ENCODE results near the gene CAMTA1. TPM values are rescaled to one million over a fixed set of nuclear protein-coding genes. Genes with fewer than 3 reads are reported as not detected.

Gene CAMTA1
- total RNA-seq, 1 donor from 2014 or later = 72.4 TPM

GRCh38 chr1:7232441-7233236, 447.4 kb downstream of the CAMTA1 start:
- intact Hi-C loops (cut with DNase I) = no loop called here
- no peak for ATAC-seq

GRCh38 chr1:7233237-7233540, 447.9 kb downstream of the CAMTA1 start:
- no peak for ATAC-seq
- DNase-seq (ENCODE audit: low spot score) = no peak
- intact Hi-C loops (cut with DNase I) = no loop called here

More at GRCh38 chr1:7232441-7233236, 447.4 kb downstream of the CAMTA1 start:
- no peak for DNase-seq (ENCODE audit: low spot score)

GRCh38 chr1:7233646-7234470, 448.6 kb downstream of the CAMTA1 start:
- ATAC-seq = no peak
- intact Hi-C loops (cut with DNase I) = no loop called here
- DNase-seq (ENCODE audit: low spot score) = no peak

GRCh38 chr1:7234471-7234755, 449.2 kb downstream of the CAMTA1 start:
- ATAC-seq (no peak), DNase-seq (ENCODE audit: low spot score) (no peak)
- intact Hi-C loops (cut with DNase I) = no loop called here

GRCh38 chr1:7235871-7236517, 450.7 kb downstream of the CAMTA1 start:
- no peak for DNase-seq (ENCODE audit: low spot score)
- intact Hi-C loops (cut with DNase I) = no loop called here
- no peak for ATAC-seq

GRCh38 chr1:7236844-7237515, 451.7 kb downstream of the CAMTA1 start:
- DNase-seq (ENCODE audit: low spot score) = no peak
- ATAC-seq = no peak
- intact Hi-C loops (cut with DNase I) = no loop called here

- ATAC-seq (no peak), DNase-seq (ENCODE audit: low spot score) (no peak)
- intact Hi-C loops (cut with DNase I) = no loop called here
Measured at GRCh38 chr1:7247158-7247557, 461.9 kb downstream of the CAMTA1 start.

- ATAC-seq (no peak), DNase-seq (ENCODE audit: low spot score) (no peak)
- intact Hi-C loops (cut with DNase I) = no loop called here
Measured at GRCh38 chr1:7247791-7248548, 462.7 kb downstream of the CAMTA1 start.

GRCh38 chr1:7248549-7249199, 463.4 kb downstream of the CAMTA1 start:
- no peak for DNase-seq (ENCODE audit: low spot score)
- intact Hi-C loops (cut with DNase I) = no loop called here
- no peak for ATAC-seq

GRCh38 chr1:7249516-7249915, 464.3 kb downstream of the CAMTA1 start:
- ATAC-seq = no peak
- DNase-seq (ENCODE audit: low spot score) = no peak
- intact Hi-C loops (cut with DNase I) = no loop called here

- ATAC-seq = no peak
- no peak for DNase-seq (ENCODE audit: low spot score)
- intact Hi-C loops (cut with DNase I) = no loop called here
Measured at GRCh38 chr1:7250176-7250575, 464.9 kb downstream of the CAMTA1 start.

- DNase-seq (ENCODE audit: low spot score) = no peak
- intact Hi-C loops (cut with DNase I) = no loop called here
- no peak for ATAC-seq
Measured at GRCh38 chr1:7250597-7251453, 465.6 kb downstream of the CAMTA1 start.

GRCh38 chr1:7251454-7251800, 466.2 kb downstream of the CAMTA1 start:
- no peak for ATAC-seq
- no peak for DNase-seq (ENCODE audit: low spot score)
- intact Hi-C loops (cut with DNase I) = no loop called here

- no peak for ATAC-seq
- intact Hi-C loops (cut with DNase I) = no loop called here
Measured at GRCh38 chr1:7252411-7253117, 467.3 kb downstream of the CAMTA1 start.

GRCh38 chr1:7253118-7253480, 467.8 kb downstream of the CAMTA1 start:
- DNase-seq (ENCODE audit: low spot score) = no peak
- no peak for ATAC-seq
- intact Hi-C loops (cut with DNase I) = no loop called here

More at GRCh38 chr1:7252411-7253117, 467.3 kb downstream of the CAMTA1 start:
- no peak for DNase-seq (ENCODE audit: low spot score)

- DNase-seq (ENCODE audit: low spot score) (no peak), ATAC-seq (no peak)
- intact Hi-C loops (cut with DNase I) = no loop called here
Measured at GRCh38 chr1:7253988-7254587, 468.8 kb downstream of the CAMTA1 start.

All from sciatic nerve (tissue), 2 donors.